Peyer's patch (tissue), 4 donors: ENCODE results near the gene NID1.

ENCODE experiments used
- POLR2A ChIP-seq, 2 donors: fragments of 450-650 bp; IDR thresholded peaks; one replicate each; pipeline ENCODE4 v1.5.1; 2017; ENCODE audit warnings: antibody characterized with exemption in 2 of 2, mild to moderate bottlenecking in 2 of 2, moderate library complexity in 2 of 2
- TF ChIP-seq, protein P1 (sequence below), 6 experiments: fragments of 450-650 bp in 4 of 6; fragments of 200-600 bp in 2 of 6; sonication (generic) in 1 of 6; IDR thresholded peaks; one replicate each; pipeline ENCODE4 v1.5.1; 2017 to 2019; ENCODE audit warnings: antibody characterized with exemption in 6 of 6, mild to moderate bottlenecking in 3 of 6, moderate library complexity in 1 of 6

DNA sequence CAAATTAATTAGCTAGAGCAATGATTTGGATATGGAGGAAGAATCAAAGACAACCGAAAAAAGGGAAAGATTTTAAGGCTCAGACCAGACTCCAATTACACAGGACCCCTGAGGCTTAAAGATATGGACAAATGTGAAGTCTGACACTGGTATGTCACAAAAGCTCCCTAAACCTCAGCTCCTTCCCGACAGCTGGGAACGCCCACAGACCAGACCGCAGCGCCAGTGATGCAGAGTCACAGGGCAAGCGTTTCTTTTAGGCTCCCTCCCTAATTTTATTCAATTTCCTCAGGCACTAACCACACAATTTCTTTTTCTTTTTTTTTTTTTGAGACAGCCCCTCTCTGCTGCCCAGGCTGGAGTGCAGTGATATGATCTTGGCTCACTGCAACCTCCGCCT lies 40.2 kb downstream of the NID1 start:
- TF ChIP-seq POLR2A (IDR thresholded peaks at IDR 0.05) = no peak
- TF ChIP-seq, protein P1, sequence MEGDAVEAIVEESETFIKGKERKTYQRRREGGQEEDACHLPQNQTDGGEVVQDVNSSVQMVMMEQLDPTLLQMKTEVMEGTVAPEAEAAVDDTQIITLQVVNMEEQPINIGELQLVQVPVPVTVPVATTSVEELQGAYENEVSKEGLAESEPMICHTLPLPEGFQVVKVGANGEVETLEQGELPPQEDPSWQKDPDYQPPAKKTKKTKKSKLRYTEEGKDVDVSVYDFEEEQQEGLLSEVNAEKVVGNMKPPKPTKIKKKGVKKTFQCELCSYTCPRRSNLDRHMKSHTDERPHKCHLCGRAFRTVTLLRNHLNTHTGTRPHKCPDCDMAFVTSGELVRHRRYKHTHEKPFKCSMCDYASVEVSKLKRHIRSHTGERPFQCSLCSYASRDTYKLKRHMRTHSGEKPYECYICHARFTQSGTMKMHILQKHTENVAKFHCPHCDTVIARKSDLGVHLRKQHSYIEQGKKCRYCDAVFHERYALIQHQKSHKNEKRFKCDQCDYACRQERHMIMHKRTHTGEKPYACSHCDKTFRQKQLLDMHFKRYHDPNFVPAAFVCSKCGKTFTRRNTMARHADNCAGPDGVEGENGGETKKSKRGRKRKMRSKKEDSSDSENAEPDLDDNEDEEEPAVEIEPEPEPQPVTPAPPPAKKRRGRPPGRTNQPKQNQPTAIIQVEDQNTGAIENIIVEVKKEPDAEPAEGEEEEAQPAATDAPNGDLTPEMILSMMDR (IDR thresholded peaks at IDR 0.05) = no peak
